NCI-H524 treated with DMSO at 0.1 percent for 48 hours (cell line): Measurements from ENCODE around the gene MIEF1.
"Not testable (repeated sequence)": the region's sequence is repeated elsewhere in the genome, so short reads cannot be mapped to it uniquely, and the experiment has no call there.

Source experiments
- DNase-seq: peaks from one replicate; lab custom pipeline; 2025; lab: John Stamatoyannopoulos, UW

The MIEF1 gene

GRCh38 chr22:39489094-39490068, 12.7 kb upstream of the MIEF1 start:
- DNase-seq, result no peak

DNA sequence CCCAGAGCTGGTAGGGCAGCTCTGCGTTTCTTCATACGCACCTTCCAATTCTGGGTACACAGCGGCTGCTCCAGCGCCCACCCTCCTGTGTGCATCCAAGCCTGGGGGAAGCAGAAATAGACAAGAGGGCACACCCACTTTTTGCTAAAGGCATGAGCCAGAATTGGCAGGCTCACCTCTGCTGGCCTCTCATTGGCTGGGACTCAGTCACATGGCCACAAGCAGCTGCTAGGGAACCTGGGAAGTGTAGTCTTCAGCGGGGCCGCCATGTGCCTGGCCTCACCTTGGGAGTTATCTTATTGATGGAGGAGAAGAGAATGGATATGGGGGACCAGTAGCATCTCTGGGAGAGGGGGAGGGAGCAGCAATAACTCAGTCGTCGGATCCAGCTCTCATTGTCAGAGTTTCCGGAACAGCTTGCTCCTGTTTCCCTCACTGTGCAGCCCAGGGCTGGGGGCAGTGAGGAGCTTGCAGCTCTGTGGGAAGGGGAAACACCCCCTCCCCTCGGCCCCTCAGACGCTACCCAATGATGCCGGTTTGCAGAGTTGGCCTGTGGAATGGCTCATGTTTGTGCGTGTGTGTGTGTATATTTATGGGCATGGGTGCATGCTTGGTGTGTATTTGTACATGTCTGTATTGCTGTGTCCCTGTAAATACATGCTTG, 11.8 kb upstream of the MIEF1 start:
- DNase-seq, result peak; percentile 40

- no peak for DNase-seq
Measured at GRCh38 chr22:39490966-39491680, 11.0 kb upstream of the MIEF1 start.

DNA sequence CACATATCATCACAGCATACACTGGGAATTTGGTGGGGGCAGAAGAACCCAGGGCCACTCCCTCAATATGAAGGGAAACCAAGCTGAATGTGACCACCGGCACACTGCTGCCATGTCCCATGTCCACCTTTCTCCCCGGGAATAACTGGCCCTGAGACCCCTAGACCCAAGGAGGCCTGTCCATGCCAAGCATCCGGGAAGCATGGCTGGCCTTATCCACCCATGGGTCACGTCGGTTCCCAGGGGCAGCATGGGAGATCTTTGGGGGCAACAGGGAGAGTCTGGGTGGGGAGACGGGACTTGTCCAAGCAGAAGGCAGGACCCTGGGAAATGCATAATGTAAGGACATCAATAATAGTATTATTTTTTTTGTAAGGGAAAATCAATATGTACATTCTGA, 10.4 kb upstream of the MIEF1 start:
- no peak for DNase-seq

GRCh38 chr22:39492186-39492585, 9.9 kb upstream of the MIEF1 start:
- DNase-seq, result no peak

- no peak for DNase-seq
Measured at GRCh38 chr22:39493759-39494158, 8.3 kb upstream of the MIEF1 start.

GRCh38 chr22:39494471-39495120, 7.5 kb upstream of the MIEF1 start:
- DNase-seq, result no peak

GRCh38 chr22:39496131-39496838, 5.8 kb upstream of the MIEF1 start:
- no peak for DNase-seq

DNA sequence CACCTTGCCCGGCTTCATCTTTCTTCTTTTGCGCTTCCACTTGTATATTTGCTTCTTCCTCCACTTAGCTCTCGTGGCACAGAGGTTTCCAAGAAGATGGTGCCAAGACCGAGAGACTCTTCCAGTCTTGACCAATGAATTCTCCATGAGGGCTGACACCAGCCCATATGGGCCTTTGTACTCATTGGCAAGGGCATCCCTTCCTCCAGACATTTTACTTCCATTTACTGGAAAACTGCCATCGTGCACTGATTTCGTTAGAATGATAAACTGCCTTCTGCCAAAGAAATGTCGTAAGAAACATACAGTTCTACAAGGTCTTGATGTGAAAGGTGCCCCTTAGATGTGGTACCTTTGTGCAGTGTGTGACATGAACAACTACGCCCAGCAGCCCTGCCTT, 4.7 kb upstream of the MIEF1 start:
- DNase-seq, result no peak

DNA sequence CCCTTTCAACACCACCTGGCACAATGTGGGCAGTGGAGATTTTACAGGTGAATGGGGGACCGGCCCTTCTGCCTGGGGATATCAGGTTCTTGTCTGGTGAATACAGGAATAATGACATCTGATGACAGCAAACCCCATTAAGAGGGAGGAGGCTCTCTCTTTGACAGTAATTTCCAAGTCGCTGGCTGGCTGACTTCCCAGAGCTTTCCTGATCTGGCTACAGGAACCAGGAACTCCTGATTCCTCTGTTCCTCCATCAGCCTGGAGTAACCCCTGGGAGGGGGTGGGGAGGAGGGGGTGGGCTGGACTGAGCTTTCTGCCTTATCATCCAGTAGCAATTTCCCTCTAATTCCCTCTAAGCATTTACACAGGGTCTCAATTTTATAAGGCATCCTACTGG, 3.7 kb upstream of the MIEF1 start:
- no peak for DNase-seq

DNA sequence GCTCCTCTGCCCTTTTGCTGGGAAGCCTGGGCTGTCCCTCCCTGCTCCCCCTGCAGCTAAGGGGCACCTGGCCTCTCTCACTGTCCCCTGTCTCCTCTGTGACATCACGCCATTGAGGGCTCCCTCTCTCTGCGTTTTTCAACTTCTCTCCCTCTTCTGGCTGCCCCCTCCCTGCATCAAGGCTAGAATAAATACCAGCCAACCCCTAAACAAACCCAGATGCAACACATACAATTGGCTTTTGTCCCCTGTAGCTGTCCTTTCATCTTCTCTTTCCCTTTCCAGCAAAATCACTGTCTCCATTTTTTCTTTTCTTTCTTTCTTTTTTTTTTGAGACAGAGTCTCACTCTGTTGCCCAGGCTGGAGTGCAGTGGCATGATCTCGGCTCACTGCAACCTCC, 3.3 kb upstream of the MIEF1 start:
- no peak for DNase-seq

DNA sequence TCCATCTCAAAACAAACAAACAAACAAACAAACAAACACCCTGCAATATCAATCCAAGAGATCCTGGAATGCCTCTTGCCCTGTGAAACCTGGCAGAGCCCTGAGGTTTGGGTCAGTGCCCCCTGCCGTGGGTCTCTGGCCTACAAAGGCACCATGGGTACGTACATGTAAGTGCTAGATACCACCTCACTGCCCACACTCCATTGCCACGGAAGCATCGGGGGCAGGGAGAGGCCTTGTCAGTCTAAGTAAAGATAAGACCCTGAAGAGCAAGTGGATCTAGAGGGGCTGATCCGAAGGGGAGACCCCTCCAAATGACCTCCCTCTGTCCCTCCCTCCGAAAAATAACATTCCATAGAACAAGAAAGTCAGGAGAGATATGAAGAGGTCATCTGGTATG, 2.0 kb upstream of the MIEF1 start:
- no peak for DNase-seq

GRCh38 chr22:39501644-39502108, 414 bp upstream of the MIEF1 start:
- no peak for DNase-seq

DNA sequence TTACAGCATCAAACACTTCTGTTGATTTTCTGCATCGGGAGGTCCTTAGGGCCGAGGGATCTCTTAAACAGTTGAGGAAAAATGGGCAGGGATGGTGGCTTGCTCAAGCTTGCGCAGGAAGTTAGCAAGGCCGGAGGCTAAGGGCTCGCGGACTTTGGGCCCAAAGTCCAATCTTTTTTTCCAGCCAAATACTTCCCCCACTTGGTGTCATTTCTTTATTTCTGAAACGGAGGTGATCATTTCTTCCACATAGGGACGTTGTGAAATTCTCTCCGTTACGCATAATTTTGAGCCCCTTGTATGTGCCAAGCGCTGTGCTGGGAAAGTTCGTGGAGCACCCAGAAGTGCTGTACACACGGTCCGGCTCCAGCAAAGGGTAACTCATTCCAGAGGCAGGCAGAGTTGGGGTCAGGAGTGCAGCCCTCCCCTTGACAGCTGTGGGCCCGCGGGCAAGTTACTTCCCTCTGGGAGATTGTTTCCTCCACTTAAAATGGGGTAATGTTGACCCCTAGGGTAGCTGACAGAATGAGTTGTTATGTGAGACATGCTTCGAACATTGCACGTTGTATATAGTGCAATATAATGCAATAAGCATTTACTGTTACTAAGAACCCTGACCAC, 809 bp downstream of the MIEF1 start:
- no peak for DNase-seq

DNA sequence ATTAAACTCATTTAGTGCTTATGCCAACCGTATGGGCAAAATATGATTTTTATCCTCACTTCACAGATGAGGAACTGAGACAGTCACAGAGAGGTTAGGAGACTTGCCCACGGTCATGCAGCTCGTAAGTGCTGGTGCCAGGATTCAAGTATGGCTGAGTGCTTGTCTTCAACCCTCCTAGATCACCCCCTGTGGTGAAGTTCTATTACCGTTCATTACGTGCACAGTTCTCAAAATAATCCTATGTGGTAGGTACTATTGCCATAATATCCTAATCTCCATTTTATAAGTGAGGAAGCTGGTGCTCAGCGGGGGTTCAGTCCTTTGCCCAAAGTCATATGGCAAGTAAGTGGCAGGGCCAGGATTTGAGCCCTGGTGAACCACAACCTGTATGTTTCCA, 1.5 kb downstream of the MIEF1 start:
- DNase-seq, result no peak

- no peak for DNase-seq
Measured at GRCh38 chr22:39504071-39504470, 2.0 kb downstream of the MIEF1 start.

- not testable (repeated sequence) for DNase-seq
Measured at GRCh38 chr22:39507021-39507420, 4.9 kb downstream of the MIEF1 start.

DNA sequence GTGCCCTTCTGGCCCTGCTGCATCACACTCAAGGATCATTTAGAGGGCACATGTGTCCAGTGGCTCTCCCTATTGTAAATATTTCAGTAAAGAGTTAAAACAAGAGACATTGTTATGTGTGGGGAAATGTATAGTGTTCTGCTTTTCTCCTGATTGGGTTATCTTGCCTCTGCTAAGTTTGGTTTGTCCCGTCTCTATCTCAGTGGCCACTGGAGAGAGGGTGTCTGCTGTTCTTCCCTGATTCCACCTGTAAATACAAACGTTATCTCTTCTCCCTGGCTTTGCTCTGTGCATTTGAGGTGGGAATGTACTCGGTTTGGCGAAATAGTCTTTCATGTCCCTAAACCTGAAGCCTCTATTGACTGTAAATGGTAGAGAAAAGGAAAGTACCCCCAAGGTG, 6.3 kb downstream of the MIEF1 start:
- DNase-seq, result no peak

DNA sequence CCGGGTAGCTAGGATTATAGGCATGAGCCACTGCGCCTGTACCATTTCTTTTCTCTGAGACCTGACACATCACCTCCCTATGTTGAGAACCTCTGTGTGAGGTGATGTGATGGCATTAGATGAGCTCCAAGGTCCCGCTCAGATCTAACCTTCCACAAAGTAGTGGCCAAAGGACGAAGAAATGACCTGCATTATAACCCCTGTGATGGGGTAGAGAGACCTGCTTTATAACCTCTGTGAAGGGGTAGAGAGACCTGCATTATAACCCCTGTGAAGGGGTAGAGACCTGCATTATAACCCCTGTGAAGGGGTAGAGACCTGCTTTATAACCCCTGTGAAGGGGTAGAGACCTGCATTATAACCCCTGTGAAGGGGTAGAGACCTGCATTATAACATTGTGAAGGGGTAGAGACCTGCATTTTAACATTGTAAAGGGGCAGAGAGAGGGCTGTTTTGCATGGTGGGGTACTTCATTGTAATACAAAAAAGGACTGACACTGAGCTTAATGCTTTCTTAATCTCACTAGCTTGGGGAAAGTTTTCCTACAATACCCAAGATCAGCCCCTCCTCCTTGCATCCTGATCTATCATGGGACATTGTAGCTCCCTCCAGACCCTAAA, 8.5 kb downstream of the MIEF1 start:
- no peak for DNase-seq

- DNase-seq, result no peak
Measured at GRCh38 chr22:39511226-39511625, 9.1 kb downstream of the MIEF1 start.

DNA sequence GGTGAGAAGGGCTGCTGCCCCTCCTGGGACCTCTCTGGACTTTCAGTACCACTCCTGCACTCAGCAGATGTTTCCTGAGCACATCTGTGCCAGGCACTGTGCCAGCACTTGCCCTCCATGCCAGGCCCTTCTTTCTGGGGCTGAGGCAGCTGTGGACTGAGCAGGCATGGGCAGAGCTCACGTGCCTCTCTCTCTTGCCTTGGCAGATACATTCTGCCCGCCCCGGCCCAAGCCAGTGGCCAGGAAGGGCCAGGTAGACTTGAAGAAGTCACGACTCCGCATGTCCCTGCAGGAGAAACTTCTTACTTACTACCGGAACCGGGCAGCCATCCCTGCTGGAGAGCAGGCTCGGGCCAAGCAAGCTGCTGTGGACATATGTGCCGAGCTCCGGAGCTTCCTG, 9.9 kb downstream of the MIEF1 start:
- DNase-seq, result no peak
